Panc1 (cell line): ENCODE measurements around the gene WRNIP1. TPM values are rescaled to one million over a fixed set of nuclear protein-coding genes. Genes with fewer than 3 reads are reported as not detected.

Source experiments
- ATAC-seq: fragments of 200-7000 bp; cut with Tn5 transposase; 2 replicates; pipeline ENCODE4 v1.9.1; 2020; ENCODE audit warnings: mild to moderate bottlenecking, moderate library complexity
- BruUV-seq: library from RNA; stranded (reverse); fragments of 400-500 nt; replicated peaks from 2 replicates; lab custom pipeline; 2021; lab: Mats Ljungman, UMichigan
- CTCF ChIA-PET: fragments of 300-600 bp; sonication (Branson Sonifier 250); formaldehyde crosslinking; loops from one replicate; lab custom pipeline; 2022; ENCODE audit warnings: antibody characterized with exemption; lab: Charles Lee
- POLR2A ChIA-PET: fragments of 300-600 bp; sonication (Branson Sonifier 250); formaldehyde crosslinking; loops from one replicate; lab custom pipeline; 2022; ENCODE audit warnings: antibody characterized with exemption; lab: Charles Lee
- DNase-seq: peaks from one replicate; pipeline ENCODE4 v3.0.0-alpha.2; 2010; ENCODE audit warnings: low read depth, low spot score
- H3K27ac ChIP-seq: 2 replicates; pipeline ENCODE4 v1.5.1; 2011; ENCODE audit warnings: mild to moderate bottlenecking, low read length, inconsistent platforms
- H3K27me3 ChIP-seq: fragments of 200-500 bp; sonication (Bioruptor generic); 2 replicates; pipeline ENCODE4 v1.6.0; 2014; ENCODE audit warnings: low read length, inconsistent platforms; ENCODE audit not compliant: control insufficient read depth, insufficient read depth
- H3K36me3 ChIP-seq: fragments of 200-500 bp; sonication (Bioruptor generic); 2 replicates; pipeline ENCODE4 v1.5.1; 2014; ENCODE audit warnings: inconsistent platforms, mild to moderate bottlenecking, low read length, moderate library complexity; ENCODE audit not compliant: control insufficient read depth, insufficient read depth
- H3K4me1 ChIP-seq: 2 replicates; pipeline ENCODE4 v1.5.1; 2011; ENCODE audit warnings: inconsistent platforms, mild to moderate bottlenecking, low read length, moderate library complexity; ENCODE audit not compliant: control insufficient read depth, insufficient read depth
- H3K4me3 ChIP-seq, 2 experiments: 2 replicates each; pipeline ENCODE4 v1.5.1; 2011 to 2012; ENCODE audit warnings: low read depth in 2 of 2, low read length in 2 of 2, mild to moderate bottlenecking in 2 of 2, inconsistent platforms in 1 of 2, moderate library complexity in 1 of 2
- H3K9me3 ChIP-seq: fragments of 200-500 bp; sonication (Bioruptor generic); 2 replicates; pipeline ENCODE4 v1.5.1; 2014; ENCODE audit warnings: low read depth, mild to moderate bottlenecking, inconsistent platforms, low read length, moderate library complexity; ENCODE audit not compliant: control insufficient read depth, insufficient read depth
- CTCF ChIP-seq: fragments of 450-650 bp; IDR thresholded peaks from 2 replicates; pipeline ENCODE4 v1.5.1; 2017; ENCODE audit warnings: mild to moderate bottlenecking
- POLR2AphosphoS5 ChIP-seq: IDR thresholded peaks from 2 replicates; pipeline ENCODE4 v1.6.1; 2012; ENCODE audit warnings: mild to moderate bottlenecking, low read depth, low read length, moderate library complexity
- SIN3A ChIP-seq: IDR thresholded peaks from 2 replicates; pipeline ENCODE4 v1.6.1; 2012; ENCODE audit warnings: low read depth, mild to moderate bottlenecking, low read length, moderate library complexity, borderline replicate concordance; ENCODE audit not compliant: insufficient read depth
- TCF7L2 ChIP-seq: IDR thresholded peaks from 2 replicates; pipeline ENCODE4 v1.6.1; 2011; ENCODE audit warnings: mild to moderate bottlenecking, low read depth, low read length, inconsistent platforms
- in situ Hi-C: cut with HindIII; loops from 2 replicates; pipeline ENCODE4 v1.10.0; 2016; ENCODE audit warnings: low sequenced_read_pairs, low pct_unique_long_range_greater_than_20kb
- intact Hi-C: fragments of 100-400 bp; cut with micrococcal nuclease; formaldehyde crosslinking; loops from one replicate; pipeline ENCODE4 v1.10.0; 2022; ENCODE audit not compliant: unreplicated experiment
- total RNA-seq: library from RNA; stranded (reverse); gene quantifications from one replicate; pipeline ENCODE4 v1.2.1, GENCODE V29; 2021; ENCODE audit not compliant: unreplicated experiment
- TF ChIP-seq, protein P1 (sequence below), 2 experiments: IDR thresholded peaks; 2 replicates each; pipeline ENCODE4 v1.6.1; 2011 to 2012; ENCODE audit warnings: low read depth in 2 of 2, control low read depth in 1 of 2, low read length in 1 of 2, mild to moderate bottlenecking in 1 of 2, moderate library complexity in 1 of 2; ENCODE audit not compliant: insufficient read depth in 1 of 2

The WRNIP1 gene
- total RNA-seq, 1 experiment from 2014 or later, result 69.1 TPM

- no peak for ATAC-seq
- Histone ChIP-seq H3K9me3 (no peaks in the 10 kb centered on the region), H3K36me3 (peaks cover 10% of the 10 kb centered on the region), H3K4me3 (no peak overlapping the region), H3K27me3 (no peaks in the 10 kb centered on the region), H3K4me1 (no peaks in the 10 kb centered on the region), H3K27ac (no peak overlapping the region)
- ChIA-PET POLR2A (interaction anchor here (0.5 kb wide), 1 partner anchor 42 kb away, joined by 6 read pairs; no protein-coding TSS in a partner anchor), CTCF (interaction anchor here (0.6 kb wide), 1 partner anchor 1228 kb away, joined by 3 read pairs; no protein-coding TSS in a partner anchor)
- BruUV-seq, result no TSS peak
- DNase-seq, result no peak
- in situ Hi-C loops (no loop called here), intact Hi-C loops (no loop called here)
- TF ChIP-seq POLR2AphosphoS5 (no peak), SIN3A (no peak), CTCF (no peak), TCF7L2 (no peak)
- TF ChIP-seq, protein P1, sequence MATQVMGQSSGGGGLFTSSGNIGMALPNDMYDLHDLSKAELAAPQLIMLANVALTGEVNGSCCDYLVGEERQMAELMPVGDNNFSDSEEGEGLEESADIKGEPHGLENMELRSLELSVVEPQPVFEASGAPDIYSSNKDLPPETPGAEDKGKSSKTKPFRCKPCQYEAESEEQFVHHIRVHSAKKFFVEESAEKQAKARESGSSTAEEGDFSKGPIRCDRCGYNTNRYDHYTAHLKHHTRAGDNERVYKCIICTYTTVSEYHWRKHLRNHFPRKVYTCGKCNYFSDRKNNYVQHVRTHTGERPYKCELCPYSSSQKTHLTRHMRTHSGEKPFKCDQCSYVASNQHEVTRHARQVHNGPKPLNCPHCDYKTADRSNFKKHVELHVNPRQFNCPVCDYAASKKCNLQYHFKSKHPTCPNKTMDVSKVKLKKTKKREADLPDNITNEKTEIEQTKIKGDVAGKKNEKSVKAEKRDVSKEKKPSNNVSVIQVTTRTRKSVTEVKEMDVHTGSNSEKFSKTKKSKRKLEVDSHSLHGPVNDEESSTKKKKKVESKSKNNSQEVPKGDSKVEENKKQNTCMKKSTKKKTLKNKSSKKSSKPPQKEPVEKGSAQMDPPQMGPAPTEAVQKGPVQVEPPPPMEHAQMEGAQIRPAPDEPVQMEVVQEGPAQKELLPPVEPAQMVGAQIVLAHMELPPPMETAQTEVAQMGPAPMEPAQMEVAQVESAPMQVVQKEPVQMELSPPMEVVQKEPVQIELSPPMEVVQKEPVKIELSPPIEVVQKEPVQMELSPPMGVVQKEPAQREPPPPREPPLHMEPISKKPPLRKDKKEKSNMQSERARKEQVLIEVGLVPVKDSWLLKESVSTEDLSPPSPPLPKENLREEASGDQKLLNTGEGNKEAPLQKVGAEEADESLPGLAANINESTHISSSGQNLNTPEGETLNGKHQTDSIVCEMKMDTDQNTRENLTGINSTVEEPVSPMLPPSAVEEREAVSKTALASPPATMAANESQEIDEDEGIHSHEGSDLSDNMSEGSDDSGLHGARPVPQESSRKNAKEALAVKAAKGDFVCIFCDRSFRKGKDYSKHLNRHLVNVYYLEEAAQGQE (IDR thresholded peaks at IDR 0.05; ENCODE audit: insufficient read depth in 1 of 2, low read depth in 2 of 2, low read length in 1 of 2), result no peak
Observed at GRCh38 chr6:2782825-2783187, 17.6 kb downstream of the WRNIP1 start.

- Histone ChIP-seq H3K27ac (no peak overlapping the region), H3K9me3 (no peaks in the 10 kb centered on the region), H3K36me3 (peaks cover 10% of the 10 kb centered on the region), H3K4me1 (no peaks in the 10 kb centered on the region), H3K27me3 (no peaks in the 10 kb centered on the region), H3K4me3 (no peak overlapping the region)
- intact Hi-C loops (no loop called here), in situ Hi-C loops (no loop called here)
- BruUV-seq, result no TSS peak
- ATAC-seq, result no peak
- TF ChIP-seq POLR2AphosphoS5, result no peak
- no peak for TF ChIP-seq SIN3A
- TF ChIP-seq CTCF, result no peak; the same call in 1 of the 2 replicates
- TF ChIP-seq, protein P1 (IDR thresholded peaks at IDR 0.05; ENCODE audit: insufficient read depth in 1 of 2, low read depth in 2 of 2, low read length in 1 of 2), result no peak
- no peak for TF ChIP-seq TCF7L2
- ChIA-PET CTCF (interaction anchor here (0.6 to 0.7 kb wide), 2 partner anchors 143 to 1229 kb away, joined by 3 read pairs; no protein-coding TSS in a partner anchor), POLR2A (interaction anchor here (0.7 kb wide), 1 partner anchor 92 kb away, joined by 5 read pairs; no protein-coding TSS in a partner anchor)
- no peak for DNase-seq
Observed at GRCh38 chr6:2783188-2783963, 18.2 kb downstream of the WRNIP1 start.
